GM12864 (cell line): Measurements from ENCODE around the gene ITGA7.
A peak's percentile ranks its signal among the peaks of the same experiment; 100 is the strongest.

Experiments
- DNase-seq: peaks from one replicate; pipeline ENCODE4 v3.0.0-alpha.2; 2011; ENCODE audit warnings: low read depth
- H3K4me3 ChIP-seq: 2 replicates; pipeline ENCODE4 v1.5.1; 2011; ENCODE audit warnings: mild to moderate bottlenecking, low read depth, low read length, control low read depth
- CTCF ChIP-seq: IDR thresholded peaks from 2 replicates; pipeline ENCODE4 v1.5.1; 2011; ENCODE audit warnings: low read depth, mild to moderate bottlenecking, moderate library complexity, low read length, control low read depth, inconsistent platforms; ENCODE audit errors: missing control alignments

The ITGA7 gene

GRCh38 chr12:55721601-55722213, 14.0 kb upstream of the ITGA7 start:
- DNase-seq, result no peak

GRCh38 chr12:55720894-55721444, 13.3 kb upstream of the ITGA7 start:
- peak; percentile 48 for TF ChIP-seq CTCF
- no peak for DNase-seq
- H3K4me3 ChIP-seq, result no peak overlapping the region

More at GRCh38 chr12:55721601-55722213, 14.0 kb upstream of the ITGA7 start:
- TF ChIP-seq CTCF, result no peak
- H3K4me3 ChIP-seq, result no peak overlapping the region

GRCh38 chr12:55720071-55720564, 12.4 kb upstream of the ITGA7 start, which contains the start of gene RDH5:
Gene RDH5, plus strand, starts transcription at chr12:55720393. Its CDS starts 792 bp downstream, at chr12:55721185.
- H3K4me3 ChIP-seq, result no peak within 1 kb of the TSS
- no peak for TF ChIP-seq CTCF

GRCh38 chr12:55719371-55719770, 11.7 kb upstream of the ITGA7 start:
- H3K4me3 ChIP-seq, result no peak overlapping the region
- TF ChIP-seq CTCF, result no peak
- DNase-seq, result no peak

More at GRCh38 chr12:55720071-55720564, 12.4 kb upstream of the ITGA7 start, which contains the start of gene RDH5:
- no peak for DNase-seq

- TF ChIP-seq CTCF, result no peak
- H3K4me3 ChIP-seq, result no peak overlapping the region
- no peak for DNase-seq
Measured at GRCh38 chr12:55718624-55719275, 11.0 kb upstream of the ITGA7 start.

- no peak for TF ChIP-seq CTCF
- DNase-seq, result no peak
- no peak overlapping the region for H3K4me3 ChIP-seq
Measured at GRCh38 chr12:55718015-55718414, 10.3 kb upstream of the ITGA7 start.
